Activated CD4-positive, alpha-beta T cell treated with anti-CD3 and anti-CD28 coated beads for 36 hours (primary cell): ENCODE results near the gene PDE6D. TPM values are rescaled to one million over a fixed set of nuclear protein-coding genes. Genes with fewer than 3 reads are reported as not detected.
"Not testable (repeated sequence)": the region's sequence is repeated elsewhere in the genome, so short reads cannot be mapped to it uniquely, and the experiment has no call there.

Source experiments
- ATAC-seq: fragments of 200-7000 bp; cut with Tn5 transposase; one replicate; pipeline ENCODE4 v1.10.0; 2021; ENCODE audit warnings: mild to moderate bottlenecking, moderate library complexity
- CTCF ChIA-PET: fragments of 350-600 bp; sonication (Branson Sonifier 250); formaldehyde crosslinking; loops from one replicate; lab custom pipeline; 2021; ENCODE audit warnings: antibody characterized with exemption; lab: Charles Lee
- POLR2A ChIA-PET: fragments of 350-600 bp; sonication (Branson Sonifier 250); formaldehyde crosslinking; loops from one replicate; lab custom pipeline; 2021; ENCODE audit warnings: antibody characterized with exemption, inconsistent platforms; lab: Charles Lee
- DNase-seq: peaks from one replicate; pipeline ENCODE4 v3.0.0-alpha.2; 2020
- H3K27ac Mint-ChIP-seq: one replicate; pipeline ENCODE4 v1.8.0; 2021; ENCODE audit warnings: mixed read lengths
- H3K27me3 Mint-ChIP-seq: one replicate; pipeline ENCODE4 v1.8.0; 2021; ENCODE audit warnings: mixed read lengths
- H3K36me3 Mint-ChIP-seq: one replicate; pipeline ENCODE4 v1.8.0; 2021; ENCODE audit warnings: low read depth, mixed read lengths
- H3K4me1 Mint-ChIP-seq: one replicate; pipeline ENCODE4 v1.8.0; 2021; ENCODE audit warnings: mixed read lengths
- H3K4me3 Mint-ChIP-seq: one replicate; pipeline ENCODE4 v1.8.0; 2021; ENCODE audit warnings: mild to moderate bottlenecking, moderate library complexity, mixed read lengths
- H3K9me3 Mint-ChIP-seq: one replicate; pipeline ENCODE4 v1.8.0; 2021; ENCODE audit warnings: low read depth, mixed read lengths
- intact Hi-C, 2 experiments: fragments of 100-400 bp; cut with DNase I in 1 of 2; cut with micrococcal nuclease in 1 of 2; formaldehyde crosslinking; loops; one replicate each; pipeline versions ENCODE4 v1.14.2 to v1.15.1; 2022 to 2024; cut with DNase I, micrococcal nuclease
- total RNA-seq, 2 experiments: library from RNA; stranded (reverse); gene quantifications; one replicate each; pipeline ENCODE4 v1.2.3, GENCODE V29; 2021

Gene PDE6D
- total RNA-seq, 2 experiments from 2014 or later, result 28.0 to 31.1 TPM

DNA sequence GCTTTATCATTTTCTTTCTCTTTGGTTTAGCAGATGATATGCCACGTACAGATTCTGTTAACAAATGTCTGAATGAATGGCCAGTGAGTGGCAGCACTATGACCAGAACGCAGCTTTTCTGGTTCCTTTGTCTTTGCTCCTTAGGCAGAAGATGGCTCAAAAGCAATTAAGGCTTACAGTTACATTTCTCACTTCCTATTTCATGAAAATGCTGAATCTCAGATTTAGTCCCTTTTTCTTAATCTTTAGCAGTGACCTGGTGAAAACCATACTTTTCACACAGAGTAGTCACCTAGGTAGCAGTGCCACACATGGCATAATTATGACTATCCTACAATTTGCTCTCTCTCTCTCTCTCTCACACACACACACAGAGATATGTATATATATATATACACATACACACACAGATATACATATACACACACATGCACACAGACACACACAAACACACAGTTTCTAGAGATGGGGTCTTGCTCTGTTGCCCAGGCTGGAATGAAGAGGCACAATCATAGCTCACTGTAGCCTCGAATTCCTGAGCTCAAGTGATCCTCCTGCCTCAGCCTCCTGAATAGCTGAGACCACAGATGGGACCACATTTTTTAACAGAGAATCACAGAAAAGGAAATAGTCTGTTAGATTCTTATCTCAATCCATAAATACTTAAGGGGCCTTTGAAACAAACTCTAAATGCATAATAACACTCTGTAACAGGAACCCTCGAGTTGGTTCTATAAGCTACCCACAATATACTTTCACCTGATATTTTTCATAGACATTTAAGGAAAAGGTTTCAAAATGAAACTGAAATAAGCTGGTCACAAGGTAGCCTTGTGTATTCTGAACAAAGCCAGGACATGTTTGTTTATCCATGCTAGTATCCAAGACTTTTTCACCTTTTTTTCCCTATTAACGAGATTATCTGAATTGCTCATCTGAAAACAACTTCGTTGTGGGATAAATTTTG, 11.6 kb downstream of the PDE6D start:
- POLR2A ChIA-PET, result no interaction called here
- CTCF ChIA-PET, result interaction anchor here (0.6 kb wide), 2 partner anchors 86 to 417 kb away, joined by 3 read pairs; no protein-coding TSS in a partner anchor
- DNase-seq (no peak), ATAC-seq (peak; percentile 36)
- intact Hi-C loops, result no loop called here
- Mint-ChIP-seq H3K4me1 (peaks cover 23% of the 10 kb centered on the region), H3K4me3 (no peak overlapping the region), H3K27me3 (no peaks in the 10 kb centered on the region), H3K27ac (no peak overlapping the region), H3K9me3 (no peaks in the 10 kb centered on the region), H3K36me3 (no peaks in the 10 kb centered on the region)

GRCh38 chr2:231765496-231765929, 15.6 kb downstream of the PDE6D start:
- ChIA-PET POLR2A (no interaction called here), CTCF (interaction anchor here (0.7 to 1.1 kb wide), 2 partner anchors 49 to 52 kb away, joined by 3 to 4 read pairs; no protein-coding TSS in a partner anchor)
- no peak overlapping the region for H3K27ac Mint-ChIP-seq
- no peaks in the 10 kb centered on the region for H3K27me3 Mint-ChIP-seq
- DNase-seq, result no peak
- H3K36me3 Mint-ChIP-seq, result peaks cover 6% of the 10 kb centered on the region
- H3K4me1 Mint-ChIP-seq, result peaks cover 25% of the 10 kb centered on the region
- intact Hi-C loops, result no loop called here
- no peak overlapping the region for H3K4me3 Mint-ChIP-seq
- H3K9me3 Mint-ChIP-seq, result no peaks in the 10 kb centered on the region
- ATAC-seq, result peak; percentile 72

- ChIA-PET POLR2A (no interaction called here), CTCF (interaction anchor here (0.5 to 1.1 kb wide), 2 partner anchors 40 to 49 kb away, joined by 3 read pairs; no protein-coding TSS in a partner anchor)
- H3K27me3 Mint-ChIP-seq, result no peaks in the 10 kb centered on the region
- no peak overlapping the region for H3K4me3 Mint-ChIP-seq
- intact Hi-C loops, result no loop called here
- DNase-seq (no peak), ATAC-seq (no peak)
- peaks cover 6% of the 10 kb centered on the region for H3K36me3 Mint-ChIP-seq
- H3K27ac Mint-ChIP-seq, result no peak overlapping the region
- H3K4me1 Mint-ChIP-seq, result peaks cover 19% of the 10 kb centered on the region
- no peaks in the 10 kb centered on the region for H3K9me3 Mint-ChIP-seq
Observed at GRCh38 chr2:231764760-231765159, 16.3 kb downstream of the PDE6D start.

- Mint-ChIP-seq H3K27ac (no peak overlapping the region), H3K4me1 (peaks cover 14% of the 10 kb centered on the region), H3K36me3 (peaks cover 6% of the 10 kb centered on the region), H3K9me3 (no peaks in the 10 kb centered on the region), H3K27me3 (no peaks in the 10 kb centered on the region), H3K4me3 (no peak overlapping the region)
- ChIA-PET CTCF (interaction anchor here (0.5 to 0.6 kb wide), 3 partner anchors 39 to 666 kb away, joined by 3 read pairs; no protein-coding TSS in a partner anchor), POLR2A (no interaction called here)
- DNase-seq (no peak), ATAC-seq (no peak)
- intact Hi-C loops, result no loop called here
Observed at GRCh38 chr2:231764124-231764523, 17.0 kb downstream of the PDE6D start.

- Mint-ChIP-seq H3K4me1 (peaks cover 14% of the 10 kb centered on the region), H3K36me3 (peaks cover 6% of the 10 kb centered on the region), H3K27me3 (no peaks in the 10 kb centered on the region), H3K27ac (no peak overlapping the region), H3K9me3 (no peaks in the 10 kb centered on the region), H3K4me3 (no peak overlapping the region)
- CTCF ChIA-PET, result interaction anchor here (0.5 to 1.4 kb wide), 6 partner anchors 19 to 301 kb away, joined by 3 to 7 read pairs (median 4); partner anchors contain the start of gene PDE6D
- ATAC-seq (no peak), DNase-seq (no peak)
- POLR2A ChIA-PET, result no interaction called here
- intact Hi-C loops, result no loop called here
Observed at GRCh38 chr2:231761735-231762134, 19.3 kb downstream of the PDE6D start.

DNA sequence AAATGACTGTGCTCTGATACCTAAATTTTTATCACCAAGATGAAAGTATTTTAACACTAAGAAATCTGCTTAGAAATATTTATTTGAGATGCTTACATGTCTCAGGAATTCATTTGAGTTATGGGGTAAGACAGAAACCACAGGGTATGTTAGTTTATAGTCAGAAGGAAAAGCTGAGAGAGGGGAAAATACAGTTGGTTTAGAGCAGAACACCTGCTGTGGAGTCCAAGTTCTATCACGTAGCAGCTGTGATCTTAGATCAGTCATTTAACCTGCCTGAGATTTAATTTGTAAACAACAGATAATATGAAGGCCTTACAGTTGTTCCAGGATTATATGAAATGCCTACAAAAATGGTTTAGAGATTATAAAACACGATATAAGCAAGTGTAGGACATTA, 29.0 kb downstream of the PDE6D start:
- CTCF ChIA-PET, result no interaction called here
- no peak for ATAC-seq
- no peak for DNase-seq
- H3K9me3 Mint-ChIP-seq, result no peaks in the 10 kb centered on the region
- no peaks in the 10 kb centered on the region for H3K4me1 Mint-ChIP-seq
- H3K36me3 Mint-ChIP-seq, result no peaks in the 10 kb centered on the region
- H3K27ac Mint-ChIP-seq, result no peak overlapping the region
- no peak overlapping the region for H3K4me3 Mint-ChIP-seq
- H3K27me3 Mint-ChIP-seq, result no peaks in the 10 kb centered on the region
- POLR2A ChIA-PET, result no interaction called here
- intact Hi-C loops, result no loop called here

DNA sequence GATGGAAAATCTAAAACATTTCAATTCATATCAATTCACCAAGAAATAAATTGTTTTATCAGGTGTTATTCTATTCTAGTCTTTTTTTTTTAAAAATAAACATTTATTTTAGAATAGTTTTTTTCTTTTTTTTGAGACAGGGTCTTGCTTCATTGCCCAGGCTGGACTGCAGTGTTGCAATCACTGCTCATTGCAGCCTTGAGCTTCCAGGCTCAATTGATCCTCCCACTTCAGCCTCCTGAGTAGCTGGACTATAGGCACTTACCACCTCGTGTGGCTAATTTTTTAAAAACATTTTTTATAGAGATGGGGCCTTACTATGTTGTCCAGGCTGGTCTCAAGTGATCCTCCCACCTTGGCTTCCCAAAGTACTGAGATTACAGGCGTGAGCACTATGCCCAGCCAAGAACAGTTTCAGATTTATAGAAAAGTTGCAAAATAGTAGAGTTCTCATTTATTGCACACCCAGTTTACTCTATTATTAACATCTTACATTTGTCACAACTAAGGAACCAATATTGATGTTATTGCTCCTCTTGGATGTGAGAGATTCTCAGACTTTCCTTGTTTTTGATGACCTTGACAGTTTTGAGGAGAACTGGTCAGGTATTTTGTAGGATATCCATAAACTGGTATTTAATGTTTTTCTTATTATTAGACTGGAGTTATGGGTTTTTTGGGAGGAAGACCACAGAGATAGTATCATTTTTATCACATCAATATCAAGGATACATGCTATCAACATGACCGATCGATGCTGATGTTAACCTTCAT, 29.9 kb downstream of the PDE6D start:
- H3K9me3 Mint-ChIP-seq, result no peaks in the 10 kb centered on the region
- ChIA-PET POLR2A (no interaction called here), CTCF (no interaction called here)
- intact Hi-C loops, result no loop called here
- H3K4me1 Mint-ChIP-seq, result no peaks in the 10 kb centered on the region
- no peaks in the 10 kb centered on the region for H3K27me3 Mint-ChIP-seq
- DNase-seq (no peak), ATAC-seq (no peak)
- H3K36me3 Mint-ChIP-seq, result no peaks in the 10 kb centered on the region
- H3K4me3 Mint-ChIP-seq, result no peak overlapping the region
- H3K27ac Mint-ChIP-seq, result no peak overlapping the region

DNA sequence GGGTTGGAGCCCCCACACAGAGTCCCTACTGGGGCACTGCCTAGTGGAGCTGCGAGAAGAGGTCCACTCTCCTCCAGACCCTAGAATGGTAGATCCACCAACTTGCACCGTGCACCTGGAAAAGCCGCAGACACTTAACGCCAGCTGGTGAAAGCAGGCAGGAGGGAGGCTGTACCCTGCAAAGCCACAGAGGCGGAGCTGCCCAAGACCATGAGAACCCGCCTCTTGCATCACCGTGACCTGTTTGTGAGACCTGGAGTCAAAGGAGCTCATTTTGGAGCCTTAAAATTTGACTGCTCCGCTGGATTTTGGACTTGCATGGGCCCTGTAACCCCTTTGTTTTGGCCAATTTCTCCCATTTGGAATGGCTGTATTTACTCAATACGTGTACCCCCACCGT, 32.1 kb downstream of the PDE6D start:
- POLR2A ChIA-PET, result interaction anchor here (0.6 kb wide), 1 partner anchor 37 kb away, joined by 4 read pairs; the partner anchor contains the start of gene COPS7B
- CTCF ChIA-PET, result interaction anchor here (1.1 kb wide), 1 partner anchor 11 kb away, joined by 3 read pairs; no protein-coding TSS in a partner anchor
- ATAC-seq, H3K4me1 Mint-ChIP-seq, H3K4me3 Mint-ChIP-seq, H3K36me3 Mint-ChIP-seq, intact Hi-C loops, H3K9me3 Mint-ChIP-seq, H3K27me3 Mint-ChIP-seq, H3K27ac Mint-ChIP-seq, DNase-seq: not testable (repeated sequence)

GRCh38 chr2:231748153-231748896, 32.8 kb downstream of the PDE6D start:
- H3K9me3 Mint-ChIP-seq, ATAC-seq, H3K36me3 Mint-ChIP-seq, H3K4me1 Mint-ChIP-seq, DNase-seq, CTCF ChIA-PET, POLR2A ChIA-PET, H3K4me3 Mint-ChIP-seq, H3K27me3 Mint-ChIP-seq, H3K27ac Mint-ChIP-seq, intact Hi-C loops: not testable (repeated sequence)

- no peak for DNase-seq
- Mint-ChIP-seq H3K4me1 (no peaks in the 10 kb centered on the region), H3K4me3 (no peak overlapping the region), H3K36me3 (no peaks in the 10 kb centered on the region), H3K27ac (no peak overlapping the region), H3K9me3 (no peaks in the 10 kb centered on the region), H3K27me3 (no peaks in the 10 kb centered on the region)
- ATAC-seq, result no peak
- ChIA-PET CTCF (interaction anchor here (0.5 to 1.4 kb wide), 4 partner anchors 11 to 215 kb away, joined by 3 to 4 read pairs (median 4); no protein-coding TSS in a partner anchor), POLR2A (interaction anchor here (0.6 kb wide), 1 partner anchor 38 kb away, joined by 8 read pairs; no protein-coding TSS in a partner anchor)
- intact Hi-C loops, result no loop called here
Observed at GRCh38 chr2:231745303-231746038, 35.6 kb downstream of the PDE6D start.
